Right atrium auricular region (tissue), 2 donors: Measurements from ENCODE around the gene ALDH2. TPM values are rescaled to one million over a fixed set of nuclear protein-coding genes. Genes with fewer than 3 reads are reported as not detected.
"Not testable (repeated sequence)": the region's sequence is repeated elsewhere in the genome, so short reads cannot be mapped to it uniquely, and the experiment has no call there.

Source experiments
- DNase-seq: peaks from one replicate; pipeline ENCODE4 v3.0.0-alpha.2; 2019; ENCODE audit warnings: low spot score
- H3K27ac ChIP-seq, 2 donors: fragments of 200-600 bp; sonication (generic); 1 replicate in 1 of 2; 2 replicates in 1 of 2; pipeline ENCODE4 v1.5.1; 2016 to 2019
- H3K27me3 ChIP-seq, 2 donors: fragments of 200-600 bp; sonication (generic); one replicate each; pipeline versions ENCODE4 v1.5.1 to v1.6.0; 2017 to 2019
- H3K36me3 ChIP-seq: fragments of 200-600 bp; sonication (generic); one replicate; pipeline ENCODE4 v1.5.1; 2016
- H3K4me1 ChIP-seq, 2 donors: fragments of 200-600 bp; sonication (generic); one replicate each; pipeline versions ENCODE4 v1.5.1 to v1.6.0; 2017 to 2019
- H3K4me3 ChIP-seq, 2 donors: fragments of 200-600 bp; sonication (generic); 1 replicate in 1 of 2; 2 replicates in 1 of 2; pipeline ENCODE4 v1.5.1; 2017 to 2019; ENCODE audit warnings: mild to moderate bottlenecking in 1 of 2, moderate library complexity in 1 of 2
- H3K9me3 ChIP-seq, 2 donors: fragments of 200-600 bp; sonication (generic); one replicate each; pipeline ENCODE4 v1.5.1; 2019
- total RNA-seq, 2 donors: library from RNA; depleted of rRNA; stranded (reverse); fragments of >200 nt; gene quantifications; one replicate each; pipeline ENCODE4 v1.1.0, GENCODE V29; 2016
- TF ChIP-seq, protein P1 (sequence below), 2 donors: fragments of 200-600 bp; sonication (generic); IDR thresholded peaks; one replicate each; pipeline ENCODE4 v1.5.1; 2019; ENCODE audit warnings: antibody characterized with exemption in 2 of 2

ALDH2 gene
- total RNA-seq, 2 donors from 2014 or later, result 157 to 158 TPM

DNA sequence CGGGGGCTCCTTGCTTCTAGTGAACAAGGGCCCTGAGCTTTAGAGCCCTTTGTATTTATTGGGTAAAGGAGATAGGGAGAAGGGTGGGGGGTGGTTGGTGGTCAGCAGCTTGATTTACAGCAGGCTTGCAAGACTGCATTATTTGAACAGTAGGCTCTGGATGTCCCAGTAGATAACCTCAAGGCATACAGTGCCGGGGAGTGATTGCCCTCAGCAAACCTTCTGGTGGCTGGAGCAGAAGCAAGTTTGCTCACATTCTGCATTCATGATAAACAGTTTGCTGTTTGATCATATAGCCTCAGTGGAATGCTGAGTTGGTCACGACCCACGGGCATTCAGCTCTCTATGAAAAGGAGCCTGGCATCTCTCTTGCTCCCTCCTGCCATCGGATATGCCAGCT, 58.8 kb downstream of the ALDH2 start:
- no peak for DNase-seq
- Histone ChIP-seq H3K4me1 (no peaks in the 10 kb centered on the region), H3K27me3 (no peaks in the 10 kb centered on the region), H3K36me3 (no peaks in the 10 kb centered on the region), H3K9me3 (no peaks in the 10 kb centered on the region), H3K27ac (no peak overlapping the region), H3K4me3 (no peak overlapping the region)
- TF ChIP-seq, protein P1, sequence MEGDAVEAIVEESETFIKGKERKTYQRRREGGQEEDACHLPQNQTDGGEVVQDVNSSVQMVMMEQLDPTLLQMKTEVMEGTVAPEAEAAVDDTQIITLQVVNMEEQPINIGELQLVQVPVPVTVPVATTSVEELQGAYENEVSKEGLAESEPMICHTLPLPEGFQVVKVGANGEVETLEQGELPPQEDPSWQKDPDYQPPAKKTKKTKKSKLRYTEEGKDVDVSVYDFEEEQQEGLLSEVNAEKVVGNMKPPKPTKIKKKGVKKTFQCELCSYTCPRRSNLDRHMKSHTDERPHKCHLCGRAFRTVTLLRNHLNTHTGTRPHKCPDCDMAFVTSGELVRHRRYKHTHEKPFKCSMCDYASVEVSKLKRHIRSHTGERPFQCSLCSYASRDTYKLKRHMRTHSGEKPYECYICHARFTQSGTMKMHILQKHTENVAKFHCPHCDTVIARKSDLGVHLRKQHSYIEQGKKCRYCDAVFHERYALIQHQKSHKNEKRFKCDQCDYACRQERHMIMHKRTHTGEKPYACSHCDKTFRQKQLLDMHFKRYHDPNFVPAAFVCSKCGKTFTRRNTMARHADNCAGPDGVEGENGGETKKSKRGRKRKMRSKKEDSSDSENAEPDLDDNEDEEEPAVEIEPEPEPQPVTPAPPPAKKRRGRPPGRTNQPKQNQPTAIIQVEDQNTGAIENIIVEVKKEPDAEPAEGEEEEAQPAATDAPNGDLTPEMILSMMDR (IDR thresholded peaks at IDR 0.05), result no peak

DNA sequence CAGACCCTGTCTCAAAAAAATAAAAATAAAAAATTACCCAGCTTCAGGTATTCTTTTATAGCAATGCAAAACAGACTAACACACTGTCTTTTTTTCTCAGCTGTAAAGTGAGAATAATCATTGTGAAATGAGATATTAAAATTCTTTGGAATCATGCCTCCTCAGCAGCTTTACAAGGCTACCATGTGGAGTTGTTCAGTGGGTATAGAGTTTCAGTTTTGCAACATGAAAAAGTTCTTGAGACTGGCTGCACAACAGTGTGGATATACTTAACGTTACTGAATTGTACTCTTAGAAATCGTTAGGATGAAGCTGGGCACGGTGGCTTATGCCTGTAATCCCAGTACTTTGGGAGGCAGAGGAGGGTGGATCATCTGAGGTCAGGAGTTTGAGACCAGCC, 59.6 kb downstream of the ALDH2 start:
- H3K36me3 ChIP-seq, result no peaks in the 10 kb centered on the region
- DNase-seq, result no peak
- no peaks in the 10 kb centered on the region for H3K27me3 ChIP-seq
- H3K4me1 ChIP-seq, result no peaks in the 10 kb centered on the region
- H3K9me3 ChIP-seq, result no peaks in the 10 kb centered on the region
- H3K4me3 ChIP-seq, result no peak overlapping the region
- TF ChIP-seq, protein P1 (IDR thresholded peaks at IDR 0.05), result no peak
- no peak overlapping the region for H3K27ac ChIP-seq

DNA sequence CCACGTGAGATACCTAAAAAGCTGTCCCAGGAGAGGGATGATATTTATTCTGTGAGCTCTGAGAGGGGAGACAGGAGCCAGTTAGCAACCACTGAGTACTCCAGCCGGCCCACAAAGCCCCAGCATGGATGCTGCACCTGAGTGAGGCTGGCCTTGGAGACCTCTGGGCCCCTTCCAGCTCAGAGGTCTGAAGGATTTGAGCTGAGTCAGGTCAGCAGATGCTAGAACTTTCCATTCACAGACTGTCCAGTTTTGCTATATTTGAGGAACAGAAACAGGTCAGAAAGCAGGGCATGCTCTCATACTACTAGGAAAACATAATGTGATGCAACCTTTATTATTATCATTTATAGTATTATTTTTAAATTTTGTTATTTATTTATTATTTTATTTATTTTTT, 60.3 kb downstream of the ALDH2 start:
- H3K9me3 ChIP-seq, result no peaks in the 10 kb centered on the region
- no peaks in the 10 kb centered on the region for H3K4me1 ChIP-seq
- TF ChIP-seq, protein P1 (IDR thresholded peaks at IDR 0.05), result no peak
- no peak overlapping the region for H3K4me3 ChIP-seq
- no peaks in the 10 kb centered on the region for H3K27me3 ChIP-seq
- DNase-seq, result no peak
- no peaks in the 10 kb centered on the region for H3K36me3 ChIP-seq
- no peak overlapping the region for H3K27ac ChIP-seq

DNA sequence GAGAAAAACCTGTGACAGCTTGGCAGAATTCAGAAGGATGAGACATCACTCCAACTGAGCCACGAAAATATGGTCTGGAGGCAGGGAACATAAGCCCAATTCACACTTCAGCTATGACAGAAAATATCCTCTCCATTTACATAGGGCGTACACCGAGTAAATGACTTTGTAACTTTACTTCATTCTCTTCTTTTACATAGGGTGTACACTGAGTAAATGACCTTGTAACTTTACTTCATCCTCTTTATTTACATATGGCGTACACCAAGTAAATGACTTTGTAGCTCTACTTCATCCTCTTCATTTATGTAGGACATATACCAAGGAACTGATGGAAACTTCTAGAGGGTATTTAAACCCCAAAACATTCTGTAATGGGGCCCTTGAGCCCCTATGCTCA, 61.2 kb downstream of the ALDH2 start:
- Histone ChIP-seq H3K4me3 (no peak overlapping the region), H3K27me3 (no peaks in the 10 kb centered on the region), H3K36me3 (no peaks in the 10 kb centered on the region), H3K4me1 (no peaks in the 10 kb centered on the region), H3K27ac (no peak overlapping the region), H3K9me3 (no peaks in the 10 kb centered on the region)
- TF ChIP-seq, protein P1 (IDR thresholded peaks at IDR 0.05), result no peak
- DNase-seq, result no peak

DNA sequence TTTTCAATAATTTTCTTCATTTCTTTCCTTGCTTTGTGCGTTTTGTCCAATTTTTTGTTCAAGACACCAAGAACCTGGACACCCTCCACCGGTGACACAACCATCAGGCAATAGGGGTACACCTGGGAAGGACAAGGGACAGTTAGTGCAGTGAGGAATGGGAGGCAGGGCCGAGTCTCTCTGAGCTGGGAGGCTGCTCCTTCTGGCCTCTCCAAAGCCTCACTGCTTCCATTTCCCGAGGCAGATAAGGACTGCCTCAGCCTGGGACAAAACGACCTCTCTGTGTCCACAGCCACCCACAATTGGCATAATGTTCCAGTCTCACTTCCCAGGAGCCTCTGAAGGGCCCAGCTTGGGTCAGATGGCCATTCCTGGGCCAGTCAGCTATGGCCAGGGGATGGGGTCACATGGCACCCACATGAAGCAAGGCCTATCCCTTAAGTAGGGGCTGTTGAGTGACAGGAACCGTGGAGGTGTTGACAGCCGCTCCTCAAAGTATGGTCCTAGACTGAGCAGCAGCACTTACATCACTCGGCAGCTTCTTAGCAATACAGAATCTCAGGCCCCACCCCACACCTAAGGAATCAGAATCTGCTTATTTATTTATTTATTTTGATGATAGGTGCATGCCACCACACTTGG, 61.7 kb downstream of the ALDH2 start:
- Histone ChIP-seq H3K27me3 (no peaks in the 10 kb centered on the region), H3K9me3 (no peaks in the 10 kb centered on the region), H3K27ac (no peak overlapping the region), H3K4me1 (no peaks in the 10 kb centered on the region), H3K4me3 (no peak overlapping the region), H3K36me3 (no peaks in the 10 kb centered on the region)
- TF ChIP-seq, protein P1 (IDR thresholded peaks at IDR 0.05), result no peak
- no peak for DNase-seq

DNA sequence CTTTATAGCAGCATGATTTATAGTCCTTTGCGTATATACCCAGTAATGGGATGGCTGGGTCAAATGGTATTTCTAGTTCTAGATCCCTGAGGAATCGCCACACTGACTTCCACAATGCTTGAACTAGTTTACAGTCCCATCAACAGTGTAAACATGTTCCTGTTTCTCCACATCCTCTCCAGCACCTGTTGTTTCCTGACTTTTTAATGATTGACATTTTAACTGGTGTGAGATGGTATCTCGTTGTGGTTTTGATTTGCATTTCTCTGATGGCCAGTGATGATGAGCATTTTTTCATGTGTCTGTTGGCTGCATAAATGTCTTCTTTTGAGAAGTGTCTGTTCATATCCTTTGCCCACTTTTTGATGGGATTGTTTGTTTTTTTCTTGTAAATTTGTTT, 62.9 kb downstream of the ALDH2 start:
- H3K4me1 ChIP-seq, H3K36me3 ChIP-seq, H3K27me3 ChIP-seq, H3K27ac ChIP-seq, H3K4me3 ChIP-seq, H3K9me3 ChIP-seq, DNase-seq: not testable (repeated sequence)

DNA sequence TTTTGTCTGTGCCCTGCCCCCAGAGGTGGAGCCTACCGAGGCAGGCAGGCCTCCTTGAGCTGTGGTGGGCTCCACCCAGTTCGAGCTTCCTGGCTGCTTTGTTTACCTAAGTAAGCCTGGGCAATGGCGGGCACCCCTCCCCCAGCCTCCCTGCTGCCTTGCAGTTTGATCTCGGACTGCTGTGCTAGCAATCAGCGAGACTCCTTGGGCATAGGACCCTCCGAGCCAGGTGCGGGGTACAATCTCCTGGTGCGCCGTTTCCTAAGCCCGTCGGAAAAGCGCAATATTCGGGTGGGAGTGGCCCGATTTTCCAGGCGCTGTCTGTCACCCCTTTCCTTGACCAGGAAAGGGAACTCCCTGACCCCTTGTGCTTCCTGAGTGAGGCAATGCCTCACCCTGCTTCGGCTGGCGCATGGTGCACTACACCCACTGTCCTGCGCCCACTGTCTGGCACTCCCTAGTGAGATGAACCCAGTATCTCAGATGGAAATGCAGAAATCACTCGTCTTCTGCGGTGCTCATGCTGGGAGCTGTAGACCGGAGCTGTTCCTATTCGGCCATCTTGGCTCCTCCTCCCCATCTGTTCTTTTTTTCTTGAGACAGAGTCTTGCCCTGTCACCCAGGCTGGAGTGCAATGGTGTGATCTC, 68.1 kb downstream of the ALDH2 start:
- not testable (repeated sequence) for H3K4me1 ChIP-seq, H3K9me3 ChIP-seq, H3K27ac ChIP-seq, DNase-seq, H3K4me3 ChIP-seq, H3K36me3 ChIP-seq, H3K27me3 ChIP-seq

DNA sequence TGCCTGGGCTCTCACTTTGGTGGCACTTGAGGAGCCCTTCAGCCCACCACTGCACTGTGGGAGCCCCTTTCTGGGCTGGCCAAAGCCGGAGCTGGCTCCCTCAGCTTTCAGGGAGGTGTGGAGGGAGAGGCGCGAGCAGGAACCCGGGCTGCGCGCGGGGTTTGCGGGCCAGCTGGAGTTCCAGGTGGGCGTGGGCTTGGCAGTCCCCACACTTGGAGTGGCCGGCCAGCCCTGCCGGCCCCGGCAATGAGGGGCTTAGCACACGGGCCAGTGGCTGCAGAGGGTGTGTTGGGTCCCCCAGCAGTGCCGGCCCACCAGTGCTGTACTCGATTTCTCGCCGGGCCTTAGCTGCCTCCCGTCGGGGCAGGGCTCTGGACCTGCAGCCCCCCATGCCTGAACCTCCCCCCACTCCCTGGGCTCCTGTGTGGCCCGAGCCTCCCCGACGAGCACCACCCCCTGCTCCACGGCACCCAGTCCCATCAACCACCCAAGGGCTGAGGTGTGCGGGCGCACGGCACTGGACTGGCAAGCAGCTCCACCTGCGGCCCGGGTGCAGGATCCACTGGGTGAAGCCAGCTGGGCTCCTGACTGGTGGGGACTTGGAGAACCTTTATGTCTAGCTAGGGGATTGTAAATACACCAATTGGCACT, 68.9 kb downstream of the ALDH2 start:
- not testable (repeated sequence) for H3K4me1 ChIP-seq, H3K27me3 ChIP-seq, H3K9me3 ChIP-seq, H3K27ac ChIP-seq, DNase-seq, H3K4me3 ChIP-seq
- H3K36me3 ChIP-seq, result peaks cover 10% of the 10 kb centered on the region
